ENCODE measurements around the gene PDE4A. TPM values are rescaled to one million over a fixed set of nuclear protein-coding genes. Genes with fewer than 3 reads are reported as not detected.

Gene PDE4A
- total and polyA plus RNA-seq, 10 of the 15 experiments (the other 5 are each of a cell fraction or from before 2014, with no cell fraction given): 0.24 to 13.3 (median 4.9) TPM

DNA sequence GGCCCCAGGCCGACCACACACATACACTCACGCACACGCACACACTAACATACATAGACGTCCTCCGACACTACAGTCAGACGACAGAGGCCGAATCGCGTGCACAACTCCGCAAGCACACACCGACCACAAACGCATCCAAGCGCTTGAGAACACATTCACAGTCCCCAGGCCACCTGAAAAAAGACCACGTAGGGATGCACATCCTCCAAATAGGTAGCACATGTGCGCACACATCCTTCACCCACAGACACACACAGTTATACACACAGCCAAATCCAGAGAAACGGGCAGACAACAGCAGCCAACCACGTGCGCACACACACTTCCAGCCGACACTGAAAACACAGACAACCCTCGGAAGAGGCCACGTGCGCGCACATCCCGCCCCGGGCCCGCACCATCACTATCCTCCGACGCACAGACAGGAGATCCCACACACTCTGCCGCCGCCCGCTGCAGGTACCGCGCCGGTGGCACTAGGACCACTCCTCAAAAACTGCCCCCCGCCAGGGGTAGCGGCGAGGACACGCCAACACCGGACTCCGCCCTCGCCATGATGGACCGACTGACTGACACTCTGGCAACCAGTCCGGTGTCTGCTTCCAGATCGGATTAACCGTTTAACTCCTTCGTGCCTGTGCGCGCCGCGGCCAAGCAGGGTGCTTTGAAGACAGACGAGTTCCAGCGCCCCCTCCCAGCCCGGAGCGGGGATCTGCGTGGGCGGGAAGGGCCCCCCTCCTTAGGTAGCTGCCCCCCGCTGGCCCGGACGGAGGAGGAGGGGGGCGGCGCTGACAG lies 493 bp upstream of the PDE4A start:
- H3K9ac ChIP-seq (ENCODE audit: control insufficient read depth, insufficient read depth, low read length): peak overlapping the region; percentile 37; the same call in 1 of the 2 replicates
- H3K27ac ChIP-seq (ENCODE audit: control insufficient read depth, insufficient read depth): no peak overlapping the region
- peaks cover 0 to 17% of the 10 kb centered on the region in 2 experiments; a peak in 3 of 4 replicates for H3K27me3 ChIP-seq (replicated peaks in 1 of 2; ENCODE audit: control insufficient read depth in 2 of 2, insufficient read depth in 2 of 2, low read length in 1 of 2)
- POLR2A ChIA-PET: interaction anchor here (0.6 to 7.8 kb wide), 2 partner anchors 14 to 317 kb away, joined by 5 to 122 read pairs; partner anchors contain the start of genes ANGPTL6 and CDC37
- SMC1A ChIA-PET (ENCODE audit: uncharacterized antibody, unreplicated experiment): interaction anchor here (17.7 kb wide), 1 partner anchor 9 kb away, joined by 364 read pairs; the partner anchor contains the start of gene CDC37
- H3K36me3 ChIP-seq (ENCODE audit: control insufficient read depth in 2 of 2, insufficient read depth in 2 of 2, low read length in 1 of 2): no peaks in the 10 kb centered on the region
- intact Hi-C loops (cut with micrococcal nuclease; ENCODE audit: unreplicated experiment) (loop anchor here (10.0 kb wide), 1 partner anchor 235 kb away; the partner anchor contains the start of gene ILF3), in situ Hi-C loops (cut with MboI) (no loop called here)
- ATAC-seq (no peak), DNase-seq (ENCODE audit: low read depth, low spot score) (no peak), FAIRE-seq (no peak)
- no peaks in the 10 kb centered on the region for H3K79me2 ChIP-seq (ENCODE audit: control insufficient read depth, insufficient read depth, low read length)
- WGBS (ENCODE audit: insufficient coverage, insufficient replicate concordance, low lambda C conversion rate, missing lambda C conversion rate): 2% methylated on average over 53 of the region's 61 CpGs
- CTCF ChIA-PET: interaction anchor here (1.8 to 28.5 kb wide), 3 partner anchors 5 to 149 kb away, joined by 13 to 1053 read pairs (median 1053); partner anchors contain the start of genes CDC37, ICAM1 and PDE4A
- no peaks in the 10 kb centered on the region; the same call in 1 of the 2 replicates for H4K20me1 ChIP-seq (ENCODE audit: control insufficient read depth, insufficient read depth)
- H3K4me1 ChIP-seq (ENCODE audit: control insufficient read depth, insufficient read depth, low read length): peaks cover 56% of the 10 kb centered on the region
- RAD21 ChIA-PET (ENCODE audit: unreplicated experiment): interaction anchor here (0.8 to 10.2 kb wide), 4 partner anchors 8 to 16 kb away, joined by 3 to 209 read pairs (median 6); partner anchors contain the start of gene CDC37
- peak overlapping the region; percentile 87 for H3K4me2 ChIP-seq (ENCODE audit: control insufficient read depth, insufficient read depth)
- no TSS peak for BruUV-seq (replicated peaks)
- peak overlapping the region; percentile 40; the same call in 1 of the 2 replicates for H3K4me3 ChIP-seq
- peak overlapping the region; percentile 39 for H2AFZ ChIP-seq (ENCODE audit: control insufficient read depth, low read depth, low read length)
- H3K9me3 ChIP-seq (replicated peaks; ENCODE audit: control insufficient read depth, insufficient read depth, low read length): no peaks in the 10 kb centered on the region
- TF ChIP-seq E2F8 (IDR thresholded peaks at IDR 0.05; ENCODE audit: low read depth, partially characterized antibody) (no peak), RAD51 (IDR thresholded peaks at IDR 0.05) (peak; percentile 74), SREBF1 (IDR thresholded peaks at IDR 0.05; ENCODE audit: low read length) (no peak), ATF2 (IDR thresholded peaks at IDR 0.05; ENCODE audit: low read length) (no peak), JUND (IDR thresholded peaks at IDR 0.05; ENCODE audit: low read depth, low read length) (no peak), ZNF622 (IDR thresholded peaks at IDR 0.05) (no peak), USF1 (IDR thresholded peaks at IDR 0.05; ENCODE audit: borderline replicate concordance, extremely low read length, insufficient read depth, low read depth, low read length) (peak; percentile 70)
- TF ChIP-seq, protein P1, sequence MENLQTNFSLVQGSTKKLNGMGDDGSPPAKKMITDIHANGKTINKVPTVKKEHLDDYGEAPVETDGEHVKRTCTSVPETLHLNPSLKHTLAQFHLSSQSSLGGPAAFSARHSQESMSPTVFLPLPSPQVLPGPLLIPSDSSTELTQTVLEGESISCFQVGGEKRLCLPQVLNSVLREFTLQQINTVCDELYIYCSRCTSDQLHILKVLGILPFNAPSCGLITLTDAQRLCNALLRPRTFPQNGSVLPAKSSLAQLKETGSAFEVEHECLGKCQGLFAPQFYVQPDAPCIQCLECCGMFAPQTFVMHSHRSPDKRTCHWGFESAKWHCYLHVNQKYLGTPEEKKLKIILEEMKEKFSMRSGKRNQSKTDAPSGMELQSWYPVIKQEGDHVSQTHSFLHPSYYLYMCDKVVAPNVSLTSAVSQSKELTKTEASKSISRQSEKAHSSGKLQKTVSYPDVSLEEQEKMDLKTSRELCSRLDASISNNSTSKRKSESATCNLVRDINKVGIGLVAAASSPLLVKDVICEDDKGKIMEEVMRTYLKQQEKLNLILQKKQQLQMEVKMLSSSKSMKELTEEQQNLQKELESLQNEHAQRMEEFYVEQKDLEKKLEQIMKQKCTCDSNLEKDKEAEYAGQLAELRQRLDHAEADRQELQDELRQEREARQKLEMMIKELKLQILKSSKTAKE (IDR thresholded peaks at IDR 0.05; ENCODE audit: low read depth, poor library complexity, severe bottlenecking): peak; percentile 39
- TF ChIP-seq, protein P2, sequence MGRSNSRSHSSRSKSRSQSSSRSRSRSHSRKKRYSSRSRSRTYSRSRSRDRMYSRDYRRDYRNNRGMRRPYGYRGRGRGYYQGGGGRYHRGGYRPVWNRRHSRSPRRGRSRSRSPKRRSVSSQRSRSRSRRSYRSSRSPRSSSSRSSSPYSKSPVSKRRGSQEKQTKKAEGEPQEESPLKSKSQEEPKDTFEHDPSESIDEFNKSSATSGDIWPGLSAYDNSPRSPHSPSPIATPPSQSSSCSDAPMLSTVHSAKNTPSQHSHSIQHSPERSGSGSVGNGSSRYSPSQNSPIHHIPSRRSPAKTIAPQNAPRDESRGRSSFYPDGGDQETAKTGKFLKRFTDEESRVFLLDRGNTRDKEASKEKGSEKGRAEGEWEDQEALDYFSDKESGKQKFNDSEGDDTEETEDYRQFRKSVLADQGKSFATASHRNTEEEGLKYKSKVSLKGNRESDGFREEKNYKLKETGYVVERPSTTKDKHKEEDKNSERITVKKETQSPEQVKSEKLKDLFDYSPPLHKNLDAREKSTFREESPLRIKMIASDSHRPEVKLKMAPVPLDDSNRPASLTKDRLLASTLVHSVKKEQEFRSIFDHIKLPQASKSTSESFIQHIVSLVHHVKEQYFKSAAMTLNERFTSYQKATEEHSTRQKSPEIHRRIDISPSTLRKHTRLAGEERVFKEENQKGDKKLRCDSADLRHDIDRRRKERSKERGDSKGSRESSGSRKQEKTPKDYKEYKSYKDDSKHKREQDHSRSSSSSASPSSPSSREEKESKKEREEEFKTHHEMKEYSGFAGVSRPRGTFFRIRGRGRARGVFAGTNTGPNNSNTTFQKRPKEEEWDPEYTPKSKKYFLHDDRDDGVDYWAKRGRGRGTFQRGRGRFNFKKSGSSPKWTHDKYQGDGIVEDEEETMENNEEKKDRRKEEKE (IDR thresholded peaks at IDR 0.05): no peak

Data from GM12878 (cell line).